H9 (cell line): ENCODE results near the gene KLHL18. TPM values are rescaled to one million over a fixed set of nuclear protein-coding genes. Genes with fewer than 3 reads are reported as not detected.

ENCODE experiments used
- DNase-seq: peaks from one replicate; pipeline ENCODE4 v3.0.0-alpha.2; 2017
- H2AFZ ChIP-seq: one replicate; pipeline ENCODE4 v1.6.1; 2013; ENCODE audit warnings: mild to moderate bottlenecking, low read length, control low read depth, moderate library complexity
- H2AK5ac ChIP-seq: 2 replicates; pipeline ENCODE4 v1.6.1; 2013; ENCODE audit warnings: low read length, control low read depth, mixed read lengths; ENCODE audit not compliant: insufficient read length
- H2BK120ac ChIP-seq: one replicate; pipeline ENCODE4 v1.6.1; 2013; ENCODE audit warnings: low read depth, mild to moderate bottlenecking, low read length, control low read depth, inconsistent platforms; ENCODE audit not compliant: poor library complexity, severe bottlenecking
- H2BK12ac ChIP-seq: 2 replicates; pipeline ENCODE4 v1.6.1; 2013; ENCODE audit warnings: low read length, control low read depth, mixed read lengths, low read depth; ENCODE audit not compliant: insufficient read length
- H2BK15ac ChIP-seq: 2 replicates; pipeline ENCODE4 v1.6.1; 2013; ENCODE audit warnings: low read depth, low read length, control low read depth
- H2BK20ac ChIP-seq: one replicate; pipeline ENCODE4 v1.6.1; 2013; ENCODE audit warnings: low read depth, mild to moderate bottlenecking, low read length, control low read depth, inconsistent platforms; ENCODE audit not compliant: poor library complexity, severe bottlenecking
- H2BK5ac ChIP-seq: 2 replicates; pipeline ENCODE4 v1.6.1; 2013; ENCODE audit warnings: low read length, control low read depth, mixed read lengths; ENCODE audit not compliant: insufficient read length
- H3K14ac ChIP-seq: 2 replicates; pipeline ENCODE4 v1.6.1; 2013; ENCODE audit warnings: low read length, control low read depth; ENCODE audit not compliant: insufficient read depth
- H3K18ac ChIP-seq: 2 replicates; pipeline ENCODE4 v1.6.1; 2013; ENCODE audit warnings: low read depth, mild to moderate bottlenecking, mixed read lengths, low read length, control low read depth; ENCODE audit not compliant: insufficient read length
- H3K23ac ChIP-seq: 2 replicates; pipeline ENCODE4 v1.6.1; 2013; ENCODE audit warnings: low read length, control low read depth, mixed read lengths, low read depth; ENCODE audit not compliant: insufficient read length
- H3K23me2 ChIP-seq: 2 replicates; pipeline ENCODE4 v1.6.1; 2013; ENCODE audit warnings: low read depth, mild to moderate bottlenecking, mixed read lengths, low read length, control low read depth; ENCODE audit not compliant: insufficient read length, poor library complexity, severe bottlenecking
- H3K27ac ChIP-seq: 2 replicates; pipeline ENCODE4 v1.5.1; 2013; ENCODE audit warnings: low read length, control low read depth, mixed read lengths, low read depth; ENCODE audit not compliant: insufficient read length
- H3K27me3 ChIP-seq: 2 replicates; pipeline ENCODE4 v1.6.1; 2013; ENCODE audit warnings: low read length, control low read depth, inconsistent platforms; ENCODE audit not compliant: insufficient read depth
- H3K4ac ChIP-seq: 2 replicates; pipeline ENCODE4 v1.6.1; 2013; ENCODE audit warnings: low read depth, mild to moderate bottlenecking, control low read depth, inconsistent platforms, low read length, moderate library complexity
- H3K4me1 ChIP-seq: 2 replicates; pipeline ENCODE4 v1.6.1; 2013; ENCODE audit warnings: low read length, control low read depth, inconsistent platforms; ENCODE audit not compliant: insufficient read depth
- H3K4me2 ChIP-seq: 2 replicates; pipeline ENCODE4 v1.6.1; 2013; ENCODE audit warnings: low read length, control low read depth, mixed read lengths; ENCODE audit not compliant: insufficient read length, insufficient read depth
- H3K56ac ChIP-seq: 2 replicates; pipeline ENCODE4 v1.6.1; 2013; ENCODE audit warnings: low read depth, mild to moderate bottlenecking, mixed read lengths, low read length, control low read depth; ENCODE audit not compliant: insufficient read length
- H3K79me1 ChIP-seq: 2 replicates; pipeline ENCODE4 v1.6.1; 2013; ENCODE audit warnings: low read depth, mild to moderate bottlenecking, moderate library complexity, low read length, control low read depth, inconsistent platforms; ENCODE audit not compliant: insufficient read depth, poor library complexity, severe bottlenecking
- H3K79me2 ChIP-seq: 2 replicates; pipeline ENCODE4 v1.6.1; 2013; ENCODE audit warnings: low read length, control low read depth, inconsistent platforms; ENCODE audit not compliant: insufficient read depth
- H3K9ac ChIP-seq: 2 replicates; pipeline ENCODE4 v1.6.1; 2013; ENCODE audit warnings: low read length, control low read depth, mixed read lengths; ENCODE audit not compliant: insufficient read length; ENCODE audit errors: extremely low read depth
- H3K9me3 ChIP-seq: one replicate; pipeline ENCODE4 v1.6.1; 2013; ENCODE audit warnings: low read depth, low read length, inconsistent platforms; ENCODE audit not compliant: control insufficient read depth
- H3T11ph ChIP-seq: one replicate; pipeline ENCODE4 v1.6.1; 2013; ENCODE audit warnings: mild to moderate bottlenecking, low read length, control low read depth, inconsistent platforms
- H4K20me1 ChIP-seq: one replicate; pipeline ENCODE4 v1.6.1; 2013; ENCODE audit not compliant: control insufficient read depth, insufficient read length, insufficient read depth
- H4K5ac ChIP-seq: 2 replicates; pipeline ENCODE4 v1.6.1; 2013; ENCODE audit warnings: low read depth, mild to moderate bottlenecking, mixed read lengths, low read length, control low read depth; ENCODE audit not compliant: insufficient read length
- H4K8ac ChIP-seq: replicated peaks from 2 replicates; pipeline ENCODE4 v1.6.1; 2013; ENCODE audit warnings: low read length, control low read depth, mixed read lengths, low read depth; ENCODE audit not compliant: insufficient read length
- H4K91ac ChIP-seq: 2 replicates; pipeline ENCODE4 v1.6.1; 2013; ENCODE audit warnings: low read depth, mild to moderate bottlenecking, moderate library complexity, mixed read lengths, low read length, control low read depth; ENCODE audit not compliant: insufficient read length
- H3K27ac Mint-ChIP-seq, 3 experiments: 2 replicates in 2 of 3; 3 replicates in 1 of 3; pipeline ENCODE4 v1.8.0; 2020 to 2021; ENCODE audit warnings: mixed read lengths in 3 of 3, mild to moderate bottlenecking in 1 of 3, moderate library complexity in 1 of 3
- H3K27me3 Mint-ChIP-seq: 2 replicates; pipeline ENCODE4 v1.8.0; 2021; ENCODE audit warnings: low read depth, mild to moderate bottlenecking, moderate library complexity, mixed read lengths
- H3K36me3 Mint-ChIP-seq, 3 experiments: 2 replicates in 2 of 3; 3 replicates in 1 of 3; pipeline ENCODE4 v1.8.0; 2020 to 2021; ENCODE audit warnings: low read depth in 3 of 3, mixed read lengths in 3 of 3; ENCODE audit not compliant: insufficient read depth in 1 of 3
- H3K4me1 Mint-ChIP-seq, 2 experiments: 2 replicates each; pipeline ENCODE4 v1.8.0; 2020; ENCODE audit warnings: mixed read lengths in 2 of 2
- H3K4me3 Mint-ChIP-seq, 2 experiments: 2 replicates in 1 of 2; 3 replicates in 1 of 2; pipeline ENCODE4 v1.8.0; 2020 to 2021; ENCODE audit warnings: mild to moderate bottlenecking in 2 of 2, mixed read lengths in 2 of 2, moderate library complexity in 1 of 2
- H3K9me3 Mint-ChIP-seq, 2 experiments: 2 replicates in 1 of 2; 3 replicates in 1 of 2; pipeline ENCODE4 v1.8.0; 2020; ENCODE audit warnings: mild to moderate bottlenecking in 2 of 2, mixed read lengths in 2 of 2, moderate library complexity in 1 of 2
- WGBS: extraction: QIAGEN DNeasy Blood & Tissue Kit; methylation state at CpG from one replicate; pipeline ENCODE4 v1.1.7; 2013; ENCODE audit warnings: missing lambda C conversion rate, low lambda C conversion rate, mixed read lengths; ENCODE audit not compliant: insufficient read length; ENCODE audit errors: extremely low coverage; 5-methylcytosine and 5-hydroxymethylcytosine counted together
- total RNA-seq: library from RNA; stranded (reverse); gene quantifications from 2 replicates; pipeline ENCODE4 v1.2.1, GENCODE V29; 2021
- TF ChIP-seq, protein P1 (sequence below): fragments of 200-600 bp; sonication (generic); conservative IDR thresholded peaks from 3 replicates; pipeline ENCODE4 v1.8.0; 2021; ENCODE audit warnings: antibody characterized with exemption, mild to moderate bottlenecking

KLHL18 gene
- total RNA-seq, 1 experiment from 2014 or later: 55.3 TPM

DNA sequence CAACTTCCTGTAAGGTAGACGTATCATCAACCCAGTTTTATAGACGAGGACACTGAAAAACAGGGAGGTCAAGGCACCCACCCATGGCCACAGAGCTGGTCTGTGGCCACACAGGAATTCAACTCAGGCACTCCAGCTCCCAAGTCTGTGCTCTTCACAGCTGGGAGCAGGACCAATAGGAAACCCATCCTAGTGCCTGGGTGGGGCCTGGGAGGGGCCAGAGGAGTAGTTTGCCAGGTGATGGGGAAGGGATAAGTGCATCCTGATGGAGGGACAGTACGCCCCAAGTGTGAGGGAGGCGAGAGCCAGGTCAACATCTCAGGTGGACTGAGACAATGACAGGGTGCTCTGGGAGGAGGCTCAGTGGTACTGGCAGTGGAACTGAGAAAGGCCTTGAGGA lies 22.1 kb upstream of the KLHL18 start:
- Histone ChIP-seq H2BK5ac (no peak overlapping the region), H2AK5ac (no peak overlapping the region), H4K5ac (no peak overlapping the region), H3T11ph (no peak overlapping the region), H3K27me3 (no peaks in the 10 kb centered on the region), H4K91ac (no peak overlapping the region), H4K20me1 (no peaks in the 10 kb centered on the region), H3K4me2 (no peak overlapping the region), H3K79me2 (no peaks in the 10 kb centered on the region), H3K18ac (no peak overlapping the region), H3K4ac (no peak overlapping the region), H3K14ac (no peak overlapping the region), H3K27ac (no peak overlapping the region), H3K9ac (no peak overlapping the region), H3K4me1 (no peaks in the 10 kb centered on the region), H2BK20ac (no peak overlapping the region), H3K9me3 (no peaks in the 10 kb centered on the region), H4K8ac (no peak overlapping the region), H3K23ac (no peak overlapping the region), H3K56ac (no peak overlapping the region), H2BK120ac (no peak overlapping the region), H2AFZ (no peak overlapping the region), H3K79me1 (no peaks in the 10 kb centered on the region), H2BK15ac (no peak overlapping the region), H3K23me2 (no peaks in the 10 kb centered on the region), H2BK12ac (no peak overlapping the region)
- H3K27me3 Mint-ChIP-seq: no peaks in the 10 kb centered on the region; the same call in 1 of the 2 replicates
- DNase-seq: peak; percentile 68
- TF ChIP-seq, protein P1, sequence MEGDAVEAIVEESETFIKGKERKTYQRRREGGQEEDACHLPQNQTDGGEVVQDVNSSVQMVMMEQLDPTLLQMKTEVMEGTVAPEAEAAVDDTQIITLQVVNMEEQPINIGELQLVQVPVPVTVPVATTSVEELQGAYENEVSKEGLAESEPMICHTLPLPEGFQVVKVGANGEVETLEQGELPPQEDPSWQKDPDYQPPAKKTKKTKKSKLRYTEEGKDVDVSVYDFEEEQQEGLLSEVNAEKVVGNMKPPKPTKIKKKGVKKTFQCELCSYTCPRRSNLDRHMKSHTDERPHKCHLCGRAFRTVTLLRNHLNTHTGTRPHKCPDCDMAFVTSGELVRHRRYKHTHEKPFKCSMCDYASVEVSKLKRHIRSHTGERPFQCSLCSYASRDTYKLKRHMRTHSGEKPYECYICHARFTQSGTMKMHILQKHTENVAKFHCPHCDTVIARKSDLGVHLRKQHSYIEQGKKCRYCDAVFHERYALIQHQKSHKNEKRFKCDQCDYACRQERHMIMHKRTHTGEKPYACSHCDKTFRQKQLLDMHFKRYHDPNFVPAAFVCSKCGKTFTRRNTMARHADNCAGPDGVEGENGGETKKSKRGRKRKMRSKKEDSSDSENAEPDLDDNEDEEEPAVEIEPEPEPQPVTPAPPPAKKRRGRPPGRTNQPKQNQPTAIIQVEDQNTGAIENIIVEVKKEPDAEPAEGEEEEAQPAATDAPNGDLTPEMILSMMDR: no peak
- peaks cover 35 to 39% of the 10 kb centered on the region in 2 experiments for H3K4me1 Mint-ChIP-seq
- no peaks in the 10 kb centered on the region for H3K36me3 Mint-ChIP-seq
- peak overlapping the region; percentile 30 to 89 (median 88); a peak in 5 of 7 replicates for H3K27ac Mint-ChIP-seq
- H3K9me3 Mint-ChIP-seq: no peaks in the 10 kb centered on the region; a peak in 1 of 5 replicates
- no CpG with 5 or more reads among the region's 4 CpGs for WGBS
- no peak overlapping the region for H3K4me3 Mint-ChIP-seq
